GM12801 (cell line): ENCODE data around the gene OXLD1.

Source experiments
- TF ChIP-seq, protein P1 (sequence below): IDR thresholded peaks from one replicate; pipeline ENCODE4 v1.5.1; 2011; ENCODE audit warnings: control low read depth; ENCODE audit not compliant: insufficient read length; ENCODE audit errors: extremely low read depth

Gene OXLD1

GRCh38 chr17:81672954-81673353 lies 6.5 kb upstream of the OXLD1 start:
- TF ChIP-seq, protein P1, sequence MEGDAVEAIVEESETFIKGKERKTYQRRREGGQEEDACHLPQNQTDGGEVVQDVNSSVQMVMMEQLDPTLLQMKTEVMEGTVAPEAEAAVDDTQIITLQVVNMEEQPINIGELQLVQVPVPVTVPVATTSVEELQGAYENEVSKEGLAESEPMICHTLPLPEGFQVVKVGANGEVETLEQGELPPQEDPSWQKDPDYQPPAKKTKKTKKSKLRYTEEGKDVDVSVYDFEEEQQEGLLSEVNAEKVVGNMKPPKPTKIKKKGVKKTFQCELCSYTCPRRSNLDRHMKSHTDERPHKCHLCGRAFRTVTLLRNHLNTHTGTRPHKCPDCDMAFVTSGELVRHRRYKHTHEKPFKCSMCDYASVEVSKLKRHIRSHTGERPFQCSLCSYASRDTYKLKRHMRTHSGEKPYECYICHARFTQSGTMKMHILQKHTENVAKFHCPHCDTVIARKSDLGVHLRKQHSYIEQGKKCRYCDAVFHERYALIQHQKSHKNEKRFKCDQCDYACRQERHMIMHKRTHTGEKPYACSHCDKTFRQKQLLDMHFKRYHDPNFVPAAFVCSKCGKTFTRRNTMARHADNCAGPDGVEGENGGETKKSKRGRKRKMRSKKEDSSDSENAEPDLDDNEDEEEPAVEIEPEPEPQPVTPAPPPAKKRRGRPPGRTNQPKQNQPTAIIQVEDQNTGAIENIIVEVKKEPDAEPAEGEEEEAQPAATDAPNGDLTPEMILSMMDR: no peak

DNA sequence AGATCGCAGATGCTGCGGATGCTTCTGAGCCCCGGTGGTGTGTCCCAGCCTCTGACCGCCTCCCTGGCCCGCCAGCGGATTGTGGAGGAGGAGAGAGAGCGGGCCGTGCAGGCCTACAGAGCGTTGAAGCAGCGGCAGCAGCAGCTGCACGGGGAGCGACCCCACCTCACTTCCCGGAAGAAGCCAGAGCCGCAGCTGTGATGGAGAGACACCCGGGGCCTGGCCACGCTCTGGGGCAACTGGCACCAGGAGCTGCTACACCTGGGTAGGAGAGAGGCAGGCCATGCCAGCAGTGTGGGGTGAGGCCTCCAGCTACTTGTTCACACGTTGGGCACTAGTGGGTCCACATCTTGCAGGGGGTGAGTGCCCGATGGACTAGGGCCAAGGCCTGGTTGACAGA lies 6.1 kb upstream of the OXLD1 start:
- TF ChIP-seq, protein P1: no peak

DNA sequence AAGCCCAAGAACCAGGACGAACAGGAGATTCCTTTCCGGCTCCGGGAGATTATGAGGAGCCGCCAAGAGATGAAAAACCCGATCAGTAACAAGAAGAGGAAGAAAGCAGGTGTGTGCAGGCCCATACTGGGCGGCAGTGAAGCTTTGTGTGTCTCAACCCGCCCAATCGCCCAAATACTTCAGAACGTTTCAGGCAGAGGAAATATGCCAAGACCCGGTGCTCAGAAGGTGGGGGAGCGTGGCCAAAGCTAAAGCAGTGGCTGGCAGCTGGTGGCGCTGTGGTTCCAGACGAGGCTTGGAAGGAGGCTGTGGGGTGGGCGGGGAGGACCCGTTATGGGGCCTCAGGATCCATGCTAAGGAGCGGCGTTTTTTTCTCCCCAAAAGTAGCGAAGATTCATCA lies 1.3 kb upstream of the OXLD1 start:
- TF ChIP-seq, protein P1: no peak

DNA sequence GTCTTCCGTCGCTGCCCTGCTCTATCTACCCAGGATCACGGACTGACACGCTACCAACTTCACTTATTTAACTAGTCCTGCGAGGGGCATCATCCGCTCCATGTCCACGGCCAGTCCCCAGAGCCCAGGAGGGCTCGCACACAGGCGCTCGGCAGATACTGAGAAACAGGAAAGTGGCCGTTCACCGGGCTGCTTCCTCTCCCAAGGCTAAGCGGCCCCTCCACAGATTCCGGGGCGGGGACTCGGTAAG lies 388 bp downstream of the OXLD1 start:
- TF ChIP-seq, protein P1: no peak

DNA sequence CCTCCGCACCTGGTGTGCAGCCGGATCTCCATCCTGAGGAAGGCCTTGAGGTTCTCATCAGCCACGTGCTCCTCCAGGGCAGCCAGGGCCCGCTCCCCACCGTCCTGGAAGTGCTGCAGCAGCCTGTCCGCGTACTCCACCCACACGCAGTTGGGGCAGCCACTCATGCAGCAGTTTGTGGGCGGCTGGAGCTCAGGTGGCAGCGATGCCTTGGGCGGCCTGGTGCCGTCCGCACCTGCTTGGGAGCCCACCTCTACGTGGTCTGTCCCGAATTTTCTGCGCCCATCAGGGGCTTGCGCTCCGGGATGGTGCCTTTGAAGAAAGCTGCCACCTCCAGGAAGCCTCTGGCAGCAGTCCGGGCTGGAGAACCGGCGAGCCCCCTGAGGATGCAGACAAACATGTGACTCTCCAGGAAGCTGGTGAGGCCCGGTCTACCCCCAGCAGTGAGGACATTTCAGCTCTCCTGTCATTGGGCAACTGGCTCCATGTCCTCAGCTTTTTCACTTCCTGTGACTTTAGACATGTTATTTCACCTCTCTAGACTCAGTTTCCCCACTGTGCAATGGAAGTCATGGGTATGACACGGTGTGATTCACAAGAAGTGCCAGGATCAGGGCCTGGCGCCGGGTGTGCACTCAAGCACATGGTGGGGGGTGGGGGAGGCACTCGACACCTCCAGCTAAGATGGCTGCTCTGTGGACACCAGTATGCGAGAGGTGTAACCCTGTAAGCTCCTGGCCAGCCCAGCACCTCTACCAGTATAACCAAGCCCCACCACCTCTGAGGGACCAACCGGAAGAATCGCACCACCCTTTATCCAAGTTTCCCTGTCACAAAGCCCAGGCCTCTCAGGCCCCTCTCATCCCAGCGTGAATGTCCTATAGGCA lies 957 bp downstream of the OXLD1 start:
- TF ChIP-seq, protein P1: no peak

DNA sequence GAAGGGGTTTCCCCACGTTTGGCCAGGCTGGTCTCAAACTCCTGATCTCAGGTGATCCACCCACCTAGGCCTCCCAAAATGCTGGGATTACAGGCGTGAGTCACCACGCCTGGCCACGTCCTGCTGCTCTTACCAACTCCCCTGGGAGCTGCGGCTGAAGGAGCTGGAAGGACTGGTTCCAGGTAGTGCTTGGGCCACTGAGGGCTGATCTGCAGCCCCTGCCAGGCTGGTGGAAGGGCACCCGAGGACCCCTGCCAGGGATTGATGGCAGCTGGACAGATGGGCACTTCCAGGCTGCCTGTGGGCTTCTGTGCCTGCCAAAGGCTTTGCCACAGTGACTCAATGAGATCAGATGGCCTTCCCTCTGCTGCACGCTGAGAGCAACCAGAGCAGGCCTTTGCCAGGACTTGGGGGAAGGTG lies 2.3 kb downstream of the OXLD1 start:
- TF ChIP-seq, protein P1: no peak

DNA sequence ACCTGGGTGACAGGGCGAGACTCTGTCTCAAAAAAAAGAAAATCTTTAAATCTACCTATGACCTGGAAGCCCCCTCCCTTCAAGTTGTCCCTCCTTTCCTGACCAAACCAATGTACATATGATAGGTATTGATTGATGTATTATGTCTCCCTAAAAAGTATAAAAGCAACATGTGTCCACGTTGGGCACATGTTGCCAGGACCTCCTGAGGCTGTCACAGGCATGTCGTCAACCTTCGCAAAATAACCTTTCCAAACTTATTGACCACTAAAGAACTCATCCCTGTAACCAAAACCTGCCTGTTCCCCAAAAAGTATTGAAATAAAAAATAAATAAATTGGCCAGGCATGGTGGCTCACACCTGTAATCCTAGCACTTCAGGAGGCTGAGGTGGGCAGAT lies 4.4 kb downstream of the OXLD1 start:
- TF ChIP-seq, protein P1: no peak
